ENCODE measurements around the gene PPP4R3A. TPM values are rescaled to one million over a fixed set of nuclear protein-coding genes. Genes with fewer than 3 reads are reported as not detected.

PPP4R3A gene
- total and polyA plus RNA-seq, 2 experiments from 2014 or later, result 47.6 to 85.7 TPM

- no peaks in the 10 kb centered on the region for H3K79me2 ChIP-seq
- no peak overlapping the region for H3K4me2 ChIP-seq
- TF ChIP-seq CTCF (IDR thresholded peaks at IDR 0.05; ENCODE audit: poor library complexity) (no peak), EZH2 (IDR thresholded peaks at IDR 0.05; ENCODE audit: borderline replicate concordance) (no peak), EZH2phosphoT487 (IDR thresholded peaks at IDR 0.05; ENCODE audit: low read depth, severe bottlenecking, unreplicated experiment) (no peak)
- no peaks in the 10 kb centered on the region for H4K20me1 ChIP-seq (ENCODE audit: insufficient read depth, poor library complexity, severe bottlenecking)
- H3K27me3 ChIP-seq, result no peaks in the 10 kb centered on the region
- H3K4me3 ChIP-seq, result no peak overlapping the region
- H3K27ac ChIP-seq, result no peak overlapping the region
- DNase-seq (ENCODE audit: low spot score), result no peak
- H2AFZ ChIP-seq, result no peak overlapping the region
- no peaks in the 10 kb centered on the region for H3K9me2 ChIP-seq (replicated peaks; ENCODE audit: insufficient read depth)
- H3K36me3 ChIP-seq (replicated peaks; ENCODE audit: insufficient read depth, low read depth), result no peaks in the 10 kb centered on the region
- H3K9me3 ChIP-seq (ENCODE audit: low read depth), result no peaks in the 10 kb centered on the region
- H3K4me1 ChIP-seq (ENCODE audit: insufficient read depth), result no peaks in the 10 kb centered on the region
Measured at GRCh38 chr14:91521061-91521640, 11.0 kb upstream of the PPP4R3A start.

- Histone ChIP-seq H3K27ac (peak overlapping the region; percentile 14), H3K9me2 (replicated peaks; ENCODE audit: insufficient read depth) (no peaks in the 10 kb centered on the region), H3K4me2 (no peak overlapping the region), H3K79me2 (no peaks in the 10 kb centered on the region), H3K36me3 (replicated peaks; ENCODE audit: insufficient read depth, low read depth) (no peaks in the 10 kb centered on the region), H3K27me3 (no peaks in the 10 kb centered on the region), H3K4me3 (no peak overlapping the region), H3K4me1 (ENCODE audit: insufficient read depth) (no peaks in the 10 kb centered on the region), H4K20me1 (ENCODE audit: insufficient read depth, poor library complexity, severe bottlenecking) (no peaks in the 10 kb centered on the region), H3K9me3 (ENCODE audit: low read depth) (no peaks in the 10 kb centered on the region), H2AFZ (no peak overlapping the region)
- no peak for DNase-seq (ENCODE audit: low spot score)
- TF ChIP-seq EZH2 (IDR thresholded peaks at IDR 0.05; ENCODE audit: borderline replicate concordance), result no peak
- TF ChIP-seq EZH2phosphoT487 (IDR thresholded peaks at IDR 0.05; ENCODE audit: low read depth, severe bottlenecking, unreplicated experiment), result no peak
- no peak for TF ChIP-seq CTCF (IDR thresholded peaks at IDR 0.05; ENCODE audit: poor library complexity)
- 96% methylated on average over 2 of the region's 2 CpGs for WGBS (ENCODE audit: low lambda C conversion rate, missing lambda C conversion rate)
Measured at GRCh38 chr14:91520138-91520537, 10.0 kb upstream of the PPP4R3A start.

GRCh38 chr14:91519239-91520036, 9.3 kb upstream of the PPP4R3A start:
- Histone ChIP-seq H3K4me1 (ENCODE audit: insufficient read depth) (no peaks in the 10 kb centered on the region), H4K20me1 (ENCODE audit: insufficient read depth, poor library complexity, severe bottlenecking) (no peaks in the 10 kb centered on the region), H3K9me3 (ENCODE audit: low read depth) (no peaks in the 10 kb centered on the region), H3K36me3 (replicated peaks; ENCODE audit: insufficient read depth, low read depth) (no peaks in the 10 kb centered on the region), H3K4me3 (no peak overlapping the region), H2AFZ (no peak overlapping the region), H3K4me2 (no peak overlapping the region), H3K9me2 (replicated peaks; ENCODE audit: insufficient read depth) (no peaks in the 10 kb centered on the region), H3K27me3 (no peaks in the 10 kb centered on the region), H3K27ac (peak overlapping the region; percentile 61), H3K79me2 (no peaks in the 10 kb centered on the region)
- no peak for DNase-seq (ENCODE audit: low spot score)
- WGBS (ENCODE audit: low lambda C conversion rate, missing lambda C conversion rate), result 88% methylated on average over 6 of the region's 6 CpGs
- TF ChIP-seq CTCF (IDR thresholded peaks at IDR 0.05; ENCODE audit: poor library complexity) (no peak), EZH2 (IDR thresholded peaks at IDR 0.05; ENCODE audit: borderline replicate concordance) (no peak), EZH2phosphoT487 (IDR thresholded peaks at IDR 0.05; ENCODE audit: low read depth, severe bottlenecking, unreplicated experiment) (no peak)
